ENCODE measurements around the gene TDRD9. TPM values are rescaled to one million over a fixed set of nuclear protein-coding genes. Genes with fewer than 3 reads are reported as not detected.

TDRD9 gene
- total RNA-seq, 1 donor from 2014 or later = not detected

DNA sequence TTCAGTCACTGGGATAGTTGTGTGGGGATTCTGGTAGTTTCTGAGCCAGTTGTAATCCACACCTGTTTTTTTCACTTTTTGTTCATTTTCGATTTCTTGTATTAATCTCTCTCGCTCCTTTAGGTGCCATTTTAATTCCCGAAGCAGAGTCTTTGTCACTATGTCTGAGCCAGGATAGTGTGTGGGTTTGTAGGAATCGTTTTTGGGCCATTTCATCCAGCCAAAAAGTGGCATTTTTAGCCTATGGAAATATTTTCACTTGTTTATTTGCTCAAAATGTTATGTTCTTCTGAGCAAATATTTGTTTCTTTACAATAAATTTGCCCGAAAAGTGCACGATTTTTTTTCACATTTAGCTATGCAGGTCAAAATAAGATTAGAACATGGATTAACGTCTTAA, 13.2 kb downstream of the TDRD9 start:
- peaks cover 3% of the 10 kb centered on the region for H3K9me3 Mint-ChIP-seq (ENCODE audit: unreplicated experiment)
- no peak overlapping the region for H3K4me2 ChIP-seq (ENCODE audit: low read length)
- H3K4me1 ChIP-seq (ENCODE audit: insufficient read depth, low read length) = no peaks in the 10 kb centered on the region
- H3K27me3 Mint-ChIP-seq (ENCODE audit: low read depth, unreplicated experiment) = peaks cover 17% of the 10 kb centered on the region
- no peaks in the 10 kb centered on the region for H3K4me1 Mint-ChIP-seq (ENCODE audit: low read depth, unreplicated experiment)
- no peaks in the 10 kb centered on the region for H3K79me2 ChIP-seq (ENCODE audit: insufficient read depth, low read length)
- FAIRE-seq (no peak), DNase-seq (ENCODE audit: low read depth) (no peak)
- H3K4me3 Mint-ChIP-seq (ENCODE audit: unreplicated experiment) = no peak overlapping the region
- no peaks in the 10 kb centered on the region for H3K9me3 ChIP-seq (ENCODE audit: insufficient read depth, low read depth, low read length)
- no peaks in the 10 kb centered on the region for H3K36me3 ChIP-seq (ENCODE audit: insufficient read depth, low read length)
- no peaks in the 10 kb centered on the region for H3K36me3 Mint-ChIP-seq (ENCODE audit: low read depth, unreplicated experiment)
- peaks cover 39% of the 10 kb centered on the region for H3K27me3 ChIP-seq (ENCODE audit: insufficient read depth, low read length)
- no peak overlapping the region for H3K9ac ChIP-seq (ENCODE audit: low read length)
- no peak overlapping the region for H2AFZ ChIP-seq (ENCODE audit: low read depth, low read length)
- no peak overlapping the region for H3K4me3 ChIP-seq (ENCODE audit: insufficient read depth, low read depth, low read length)
- no peak overlapping the region for H3K27ac Mint-ChIP-seq (ENCODE audit: unreplicated experiment)
- no peak overlapping the region for H3K27ac ChIP-seq (ENCODE audit: low read depth, low read length)
- TF ChIP-seq, protein P1, sequence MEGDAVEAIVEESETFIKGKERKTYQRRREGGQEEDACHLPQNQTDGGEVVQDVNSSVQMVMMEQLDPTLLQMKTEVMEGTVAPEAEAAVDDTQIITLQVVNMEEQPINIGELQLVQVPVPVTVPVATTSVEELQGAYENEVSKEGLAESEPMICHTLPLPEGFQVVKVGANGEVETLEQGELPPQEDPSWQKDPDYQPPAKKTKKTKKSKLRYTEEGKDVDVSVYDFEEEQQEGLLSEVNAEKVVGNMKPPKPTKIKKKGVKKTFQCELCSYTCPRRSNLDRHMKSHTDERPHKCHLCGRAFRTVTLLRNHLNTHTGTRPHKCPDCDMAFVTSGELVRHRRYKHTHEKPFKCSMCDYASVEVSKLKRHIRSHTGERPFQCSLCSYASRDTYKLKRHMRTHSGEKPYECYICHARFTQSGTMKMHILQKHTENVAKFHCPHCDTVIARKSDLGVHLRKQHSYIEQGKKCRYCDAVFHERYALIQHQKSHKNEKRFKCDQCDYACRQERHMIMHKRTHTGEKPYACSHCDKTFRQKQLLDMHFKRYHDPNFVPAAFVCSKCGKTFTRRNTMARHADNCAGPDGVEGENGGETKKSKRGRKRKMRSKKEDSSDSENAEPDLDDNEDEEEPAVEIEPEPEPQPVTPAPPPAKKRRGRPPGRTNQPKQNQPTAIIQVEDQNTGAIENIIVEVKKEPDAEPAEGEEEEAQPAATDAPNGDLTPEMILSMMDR (IDR thresholded peaks at IDR 0.05; ENCODE audit: insufficient read depth, low read depth, low read length) = no peak
- no peak for TF ChIP-seq EZH2 (IDR thresholded peaks at IDR 0.05; ENCODE audit: insufficient read depth, low read length)
- H4K20me1 ChIP-seq (ENCODE audit: insufficient read depth, low read length) = no peaks in the 10 kb centered on the region

DNA sequence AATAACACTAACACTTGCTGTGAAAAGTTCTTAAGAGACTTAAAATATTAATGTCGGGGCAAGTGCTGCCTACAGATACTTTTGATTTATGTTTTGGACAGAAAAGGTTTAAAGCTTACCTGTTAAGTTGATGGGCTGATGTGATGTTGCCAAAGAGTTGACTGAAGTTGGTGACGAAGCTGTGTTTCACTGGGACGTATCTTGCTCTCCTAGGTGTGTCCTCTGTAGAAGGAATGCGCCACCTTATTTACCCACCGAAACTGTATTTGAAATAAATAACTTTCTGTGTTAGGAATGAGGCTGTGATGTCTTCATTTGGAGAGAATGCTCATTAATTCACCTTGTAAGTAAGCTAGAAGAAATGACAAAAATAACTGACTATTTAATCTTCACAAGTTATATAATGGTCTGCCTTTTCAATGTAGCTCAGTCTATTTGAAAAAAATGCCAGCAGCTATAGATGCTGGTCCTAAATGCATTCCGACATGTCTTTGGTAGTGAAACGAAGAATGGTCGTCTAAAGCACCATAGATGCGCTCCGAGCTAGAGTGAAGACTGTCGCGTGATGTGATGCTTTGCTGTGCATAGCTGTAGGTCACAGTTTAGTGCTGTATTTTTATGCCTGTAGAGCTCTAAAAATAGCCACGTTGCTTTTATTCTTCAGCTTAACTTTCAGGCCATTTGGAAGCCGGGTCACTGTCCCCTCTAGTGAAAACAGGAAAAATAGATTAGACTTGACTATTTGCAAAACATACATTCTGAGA, 13.9 kb downstream of the TDRD9 start, which contains the start of gene RD3L:
RD3L (minus strand) TSS at position 557 of the 764 bp plus-strand sequence. CDS start 834 bp downstream, outside the sequence.
- Histone ChIP-seq H3K4me2 (ENCODE audit: low read length) (no peak within 1 kb of the TSS), H2AFZ (ENCODE audit: low read depth, low read length) (no peak within 1 kb of the TSS), H3K4me1 (ENCODE audit: insufficient read depth, low read length) (no peaks in the 10 kb centered on the region), H3K36me3 (ENCODE audit: insufficient read depth, low read length) (no peaks in the 10 kb centered on the region), H3K4me3 (ENCODE audit: insufficient read depth, low read depth, low read length) (no peak within 1 kb of the TSS), H4K20me1 (ENCODE audit: insufficient read depth, low read length) (no peaks in the 10 kb centered on the region), H3K79me2 (ENCODE audit: insufficient read depth, low read length) (no peaks in the 10 kb centered on the region), H3K27me3 (ENCODE audit: insufficient read depth, low read length) (peaks cover 37% of the 10 kb centered on the region), H3K27ac (ENCODE audit: low read depth, low read length) (no peak within 1 kb of the TSS), H3K9ac (ENCODE audit: low read length) (no peak within 1 kb of the TSS), H3K9me3 (ENCODE audit: insufficient read depth, low read depth, low read length) (no peaks in the 10 kb centered on the region)
- Mint-ChIP-seq H3K27ac (ENCODE audit: unreplicated experiment) (no peak within 1 kb of the TSS), H3K36me3 (ENCODE audit: low read depth, unreplicated experiment) (no peaks in the 10 kb centered on the region), H3K4me3 (ENCODE audit: unreplicated experiment) (no peak within 1 kb of the TSS), H3K27me3 (ENCODE audit: low read depth, unreplicated experiment) (peaks cover 17% of the 10 kb centered on the region), H3K9me3 (ENCODE audit: unreplicated experiment) (peaks cover 9% of the 10 kb centered on the region), H3K4me1 (ENCODE audit: low read depth, unreplicated experiment) (no peaks in the 10 kb centered on the region)
- no peak for FAIRE-seq
- TF ChIP-seq EZH2 (IDR thresholded peaks at IDR 0.05; ENCODE audit: insufficient read depth, low read length) = no peak
- TF ChIP-seq, protein P1 (IDR thresholded peaks at IDR 0.05; ENCODE audit: insufficient read depth, low read depth, low read length) = no peak
- DNase-seq (ENCODE audit: low read depth) = no peak

DNA sequence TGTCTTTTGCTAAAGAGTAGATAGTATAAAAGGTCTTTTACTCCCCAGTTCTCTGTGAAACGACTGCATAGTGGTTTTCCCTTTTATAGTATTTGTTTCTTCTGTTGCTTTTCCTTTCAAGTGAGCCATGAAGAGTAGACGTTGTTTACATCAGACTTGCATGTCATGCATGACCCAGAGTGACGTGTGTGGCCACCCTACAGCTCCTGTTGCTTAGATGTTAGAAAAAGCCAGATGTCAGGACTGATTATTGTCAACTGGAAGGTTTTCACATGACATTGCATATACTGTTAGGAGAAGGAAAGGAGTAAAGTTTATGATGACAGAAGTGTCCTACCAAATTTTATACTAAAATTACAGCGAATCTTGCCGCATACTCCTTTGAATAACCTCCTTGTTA, 15.4 kb downstream of the TDRD9 start:
- H3K9me3 Mint-ChIP-seq (ENCODE audit: unreplicated experiment) = peaks cover 9% of the 10 kb centered on the region
- H3K4me1 Mint-ChIP-seq (ENCODE audit: low read depth, unreplicated experiment) = no peaks in the 10 kb centered on the region
- Histone ChIP-seq H3K27me3 (ENCODE audit: insufficient read depth, low read length) (peaks cover 30% of the 10 kb centered on the region), H2AFZ (ENCODE audit: low read depth, low read length) (no peak overlapping the region), H3K9ac (ENCODE audit: low read length) (no peak overlapping the region), H3K79me2 (ENCODE audit: insufficient read depth, low read length) (no peaks in the 10 kb centered on the region), H3K4me2 (ENCODE audit: low read length) (no peak overlapping the region), H3K27ac (ENCODE audit: low read depth, low read length) (no peak overlapping the region), H4K20me1 (ENCODE audit: insufficient read depth, low read length) (no peaks in the 10 kb centered on the region), H3K9me3 (ENCODE audit: insufficient read depth, low read depth, low read length) (no peaks in the 10 kb centered on the region), H3K4me3 (ENCODE audit: insufficient read depth, low read depth, low read length) (no peak overlapping the region), H3K36me3 (ENCODE audit: insufficient read depth, low read length) (no peaks in the 10 kb centered on the region), H3K4me1 (ENCODE audit: insufficient read depth, low read length) (no peaks in the 10 kb centered on the region)
- FAIRE-seq = no peak
- no peak for TF ChIP-seq EZH2 (IDR thresholded peaks at IDR 0.05; ENCODE audit: insufficient read depth, low read length)
- TF ChIP-seq, protein P1 (IDR thresholded peaks at IDR 0.05; ENCODE audit: insufficient read depth, low read depth, low read length) = no peak
- no peaks in the 10 kb centered on the region for H3K36me3 Mint-ChIP-seq (ENCODE audit: low read depth, unreplicated experiment)
- H3K27ac Mint-ChIP-seq (ENCODE audit: unreplicated experiment) = no peak overlapping the region
- DNase-seq (ENCODE audit: low read depth) = no peak
- H3K27me3 Mint-ChIP-seq (ENCODE audit: low read depth, unreplicated experiment) = peaks cover 14% of the 10 kb centered on the region
- no peak overlapping the region for H3K4me3 Mint-ChIP-seq (ENCODE audit: unreplicated experiment)
